Psoas muscle (tissue), 8 donors: ENCODE data around the gene EXOC3. TPM values are rescaled to one million over a fixed set of nuclear protein-coding genes. Genes with fewer than 3 reads are reported as not detected.
"Not testable (repeated sequence)": the region's sequence is repeated elsewhere in the genome, so short reads cannot be mapped to it uniquely, and the experiment has no call there.

Source experiments
- ATAC-seq, 4 donors: fragments of 200-7000 bp; cut with Tn5 transposase; one replicate each; pipeline ENCODE4 v1.9.1; 2020; ENCODE audit warnings: moderate library complexity in 3 of 4, mild to moderate bottlenecking in 2 of 4
- DNase-seq, 2 donors: peaks; one replicate each; pipeline ENCODE4 v3.0.0-alpha.2; 2020
- H3K27ac ChIP-seq: fragments of 200-600 bp; one replicate; pipeline ENCODE4 v1.8.0; 2022
- H3K27me3 ChIP-seq, 3 donors: fragments of 200-600 bp in 1 of 3; one replicate each; pipeline versions ENCODE4 v1.6.1 to v1.8.0; 2013 to 2022; ENCODE audit warnings: low read length in 2 of 3, mild to moderate bottlenecking in 2 of 3, moderate library complexity in 1 of 3; ENCODE audit not compliant: insufficient read depth in 3 of 3
- H3K36me3 ChIP-seq, 2 donors: fragments of 200-600 bp in 1 of 2; one replicate each; pipeline versions ENCODE4 v1.6.1 to v1.8.0; 2013 to 2022; ENCODE audit warnings: low read depth in 1 of 2, mild to moderate bottlenecking in 1 of 2, moderate library complexity in 1 of 2; ENCODE audit not compliant: insufficient read depth in 1 of 2
- H3K4me1 ChIP-seq: fragments of 200-600 bp; one replicate; pipeline ENCODE4 v1.8.0; 2022
- H3K4me3 ChIP-seq: fragments of 200-600 bp; one replicate; pipeline ENCODE4 v1.8.0; 2022; ENCODE audit warnings: mild to moderate bottlenecking
- H3K9me3 ChIP-seq: fragments of 200-600 bp; one replicate; pipeline ENCODE4 v1.8.0; 2022
- CTCF ChIP-seq: fragments of 200-600 bp; IDR thresholded peaks from one replicate; pipeline ENCODE4 v1.8.0; 2022; ENCODE audit warnings: antibody characterized with exemption
- WGBS, 3 donors: extraction: QIAGEN DNeasy Blood & Tissue Kit; methylation state at CpG; one replicate each; pipeline versions ENCODE4 v1.1.6 to v1.1.7; 2013; 5-methylcytosine and 5-hydroxymethylcytosine counted together
- intact Hi-C, 2 donors: fragments of 100-400 bp; cut with DNase I; formaldehyde crosslinking; loops; one replicate each; pipeline versions ENCODE4 v1.11.0 to v1.14.2; 2022
- polyA plus RNA-seq, 3 donors: library from polyadenylated mRNA; stranded (reverse); fragments of 200-250 nt; gene quantifications; one replicate each; pipeline ENCODE4 v1.2.3, GENCODE V29; 2013
- total RNA-seq, 4 donors: library from RNA; stranded (reverse); fragmentation: NEBNext Ultra II Directional in 2 of 4; extraction: Animal tissue kit (Norgen Biotek cat#: 25700) in 2 of 4; gene quantifications; one replicate each; pipeline versions ENCODE4 v1.2.1 to v1.2.4, GENCODE V29; 2021 to 2023
- donor health status: healthy with polysubstance abuse.
- donor health status: DM: no; HTN: no; CAD: no; lungs with moderate emphysema.
- donor health status: Bipolar disorder and iron deficiency.
- donor health status: healthy.
- donor health status: DM: yes; HTN: yes; CAD: no.
- donor health status: DM: no; HTN: no; CAD: no.
- donor health status: DM: no; HTN: no; CAD: no.
- donor health status: DM: yes; HTN: yes; CAD: no.

The EXOC3 gene
- total and polyA plus RNA-seq, 7 donors, result 38.2 to 63.4 (median 56.5) TPM

GRCh38 chr5:406041-406440 lies 36.9 kb upstream of the EXOC3 start:
- Histone ChIP-seq H3K27ac (no peak overlapping the region), H3K36me3 (no peaks in the 10 kb centered on the region), H3K27me3 (peaks cover 3 to 36% (median 3%) of the 10 kb centered on the region in 3 donors), H3K9me3 (no peaks in the 10 kb centered on the region), H3K4me1 (no peaks in the 10 kb centered on the region), H3K4me3 (no peak overlapping the region)
- no peak for ATAC-seq
- DNase-seq, result peak in 1 of 2 donors; percentile 19
- no peak for TF ChIP-seq CTCF
- WGBS, 3 donors, result 64 to 72% (median 66%) methylated on average over 9 of the region's 9 CpGs
- intact Hi-C loops, result no loop called here

GRCh38 chr5:407051-407450 lies 35.9 kb upstream of the EXOC3 start:
- Histone ChIP-seq H3K36me3 (no peaks in the 10 kb centered on the region), H3K4me3 (no peak overlapping the region), H3K4me1 (no peaks in the 10 kb centered on the region), H3K9me3 (no peaks in the 10 kb centered on the region), H3K27ac (no peak overlapping the region), H3K27me3 (peaks cover 0 to 26% (median 3%) of the 10 kb centered on the region in 3 donors)
- WGBS, 3 donors, result 78 to 87% (median 84%) methylated on average over 6 of the region's 6 CpGs
- DNase-seq (no peak), ATAC-seq (no peak)
- TF ChIP-seq CTCF, result no peak
- intact Hi-C loops, result no loop called here

GRCh38 chr5:407801-408268 lies 35.1 kb upstream of the EXOC3 start:
- DNase-seq (peak in 1 of 2 donors; percentile 28), ATAC-seq (no peak)
- TF ChIP-seq CTCF, result no peak
- 71 to 83% (median 76%) methylated on average over 8 of the region's 8 CpGs for WGBS, 3 donors
- no peak overlapping the region for H3K27ac ChIP-seq
- no peaks in the 10 kb centered on the region for H3K9me3 ChIP-seq
- H3K4me3 ChIP-seq, result no peak overlapping the region
- H3K27me3 ChIP-seq, result peaks cover 0 to 26% (median 3%) of the 10 kb centered on the region in 3 donors
- no peaks in the 10 kb centered on the region for H3K36me3 ChIP-seq
- no peaks in the 10 kb centered on the region for H3K4me1 ChIP-seq
- intact Hi-C loops, result no loop called here

- intact Hi-C loops, result no loop called here
- TF ChIP-seq CTCF, result no peak
- ATAC-seq, result no peak
- Histone ChIP-seq H3K4me1 (no peaks in the 10 kb centered on the region), H3K9me3 (no peaks in the 10 kb centered on the region), H3K4me3 (no peak overlapping the region), H3K27ac (no peak overlapping the region), H3K36me3 (no peaks in the 10 kb centered on the region), H3K27me3 (peaks cover 0 to 8% (median 5%) of the 10 kb centered on the region in 3 donors)
- DNase-seq, result no peak
- 54 to 71% (median 59%) methylated on average over 2 of the region's 2 CpGs for WGBS, 3 donors
Observed at GRCh38 chr5:410911-411517, 32.0 kb upstream of the EXOC3 start.

GRCh38 chr5:411728-412127 lies 31.2 kb upstream of the EXOC3 start:
- intact Hi-C loops, result no loop called here
- no peak for ATAC-seq
- Histone ChIP-seq H3K4me1 (no peaks in the 10 kb centered on the region), H3K9me3 (no peaks in the 10 kb centered on the region), H3K27ac (no peak overlapping the region), H3K4me3 (no peak overlapping the region), H3K27me3 (peaks cover 0 to 7% (median 5%) of the 10 kb centered on the region in 3 donors), H3K36me3 (no peaks in the 10 kb centered on the region)
- DNase-seq, result peak in 1 of 2 donors; percentile 35
- no peak for TF ChIP-seq CTCF
- 74 to 84% (median 82%) methylated on average over 13 of the region's 13 CpGs for whole genome bisulfite sequencing, 3 donors

- 86 to 88% (median 88%) methylated on average over 37 to 42 of the region's 42 CpGs for WGBS, 3 donors
- peak; percentile 81 to 91 for DNase-seq
- Histone ChIP-seq H3K4me3 (peak overlapping the region; percentile 48), H3K27ac (peak overlapping the region; percentile 52)
- H3K4me1 ChIP-seq, H3K36me3 ChIP-seq, intact Hi-C loops, H3K27me3 ChIP-seq, H3K9me3 ChIP-seq: not testable (repeated sequence)
- peak in 1 of 4 donors; percentile 53 for ATAC-seq
Observed at GRCh38 chr5:414991-415927, 27.7 kb upstream of the EXOC3 start.
